Endodermal cell (in vitro differentiated cells): ENCODE measurements around the gene COL27A1. TPM values are rescaled to one million over a fixed set of nuclear protein-coding genes. Genes with fewer than 3 reads are reported as not detected.

ENCODE experiments used
- DNase-seq: peaks from one replicate; pipeline ENCODE4 v3.0.0-alpha.2; 2017
- H3K27ac ChIP-seq: 2 replicates; pipeline ENCODE4 v1.5.1; 2013; ENCODE audit warnings: mild to moderate bottlenecking, low read depth, low read length, moderate library complexity
- H3K27me3 ChIP-seq: 2 replicates; pipeline ENCODE4 v1.6.1; 2013; ENCODE audit warnings: mild to moderate bottlenecking, low read length, moderate library complexity; ENCODE audit not compliant: insufficient read depth, control insufficient read depth, poor library complexity, severe bottlenecking
- H3K36me3 ChIP-seq: 2 replicates; pipeline ENCODE4 v1.7.0; 2013; ENCODE audit warnings: mild to moderate bottlenecking, low read length, moderate library complexity; ENCODE audit not compliant: control insufficient read depth, insufficient read depth
- H3K4me1 ChIP-seq: one replicate; pipeline ENCODE4 v1.7.0; 2013; ENCODE audit warnings: low read length; ENCODE audit not compliant: control insufficient read depth, insufficient read depth
- H3K4me3 ChIP-seq: 2 replicates; pipeline ENCODE4 v1.5.1; 2013; ENCODE audit warnings: mild to moderate bottlenecking, low read length, moderate library complexity
- H3K9ac ChIP-seq: 2 replicates; pipeline ENCODE4 v1.6.1; 2013; ENCODE audit warnings: mild to moderate bottlenecking, low read length, moderate library complexity; ENCODE audit not compliant: poor library complexity, severe bottlenecking; ENCODE audit errors: extremely low read depth
- H3K9me3 ChIP-seq: 2 replicates; pipeline ENCODE4 v1.6.1; 2013; ENCODE audit warnings: mild to moderate bottlenecking, low read length, moderate library complexity; ENCODE audit not compliant: control insufficient read depth
- H3K27ac Mint-ChIP-seq: 2 replicates; pipeline ENCODE4 v1.8.0; 2020; ENCODE audit warnings: mixed read lengths
- H3K27me3 Mint-ChIP-seq: 2 replicates; pipeline ENCODE4 v1.8.0; 2021; ENCODE audit warnings: mild to moderate bottlenecking, mixed read lengths; ENCODE audit not compliant: insufficient read depth
- H3K36me3 Mint-ChIP-seq: 2 replicates; pipeline ENCODE4 v1.8.0; 2020; ENCODE audit warnings: low read depth, mixed read lengths
- H3K4me1 Mint-ChIP-seq: 2 replicates; pipeline ENCODE4 v1.8.0; 2020; ENCODE audit warnings: mixed read lengths
- H3K4me3 Mint-ChIP-seq: 2 replicates; pipeline ENCODE4 v1.8.0; 2020; ENCODE audit warnings: mild to moderate bottlenecking, moderate library complexity, mixed read lengths
- H3K9me3 Mint-ChIP-seq: 2 replicates; pipeline ENCODE4 v1.8.0; 2020; ENCODE audit warnings: mild to moderate bottlenecking, mixed read lengths
- WGBS, 2 experiments: methylation state at CpG; one replicate each; pipeline versions ENCODE4 v1.1.5 to v1.1.7; 2013; ENCODE audit warnings: missing lambda C conversion rate in 2 of 2, mixed read lengths in 1 of 2; ENCODE audit not compliant: insufficient coverage in 1 of 2, insufficient read length in 1 of 2; 5-methylcytosine and 5-hydroxymethylcytosine counted together
- total RNA-seq, 2 donors: library from RNA; stranded (reverse); fragmentation: NEBNext Ultra II Directional in 1 of 2; extraction: Animal tissue kit (Norgen Biotek cat#: 25700) in 1 of 2; gene quantifications; 2 replicates in 1 of 2; 3 replicates in 1 of 2; pipeline ENCODE4 v1.2.1, GENCODE V29; 2021
- TF ChIP-seq, protein P1 (sequence below): fragments of 200-600 bp; sonication (generic); conservative IDR thresholded peaks from 2 replicates; pipeline ENCODE4 v1.5.0; 2021; ENCODE audit warnings: antibody characterized with exemption, mild to moderate bottlenecking

The COL27A1 gene
- total RNA-seq, 2 donors from 2014 or later: 43.8 to 69.5 TPM

- H3K4me3 Mint-ChIP-seq: no peak overlapping the region
- peaks cover 2% of the 10 kb centered on the region for H3K9me3 Mint-ChIP-seq
- peaks cover 48% of the 10 kb centered on the region for H3K4me1 Mint-ChIP-seq
These were observed 6.2 kb downstream of the COL27A1 start for GRCh38 chr9:114161513-114161912.

DNA sequence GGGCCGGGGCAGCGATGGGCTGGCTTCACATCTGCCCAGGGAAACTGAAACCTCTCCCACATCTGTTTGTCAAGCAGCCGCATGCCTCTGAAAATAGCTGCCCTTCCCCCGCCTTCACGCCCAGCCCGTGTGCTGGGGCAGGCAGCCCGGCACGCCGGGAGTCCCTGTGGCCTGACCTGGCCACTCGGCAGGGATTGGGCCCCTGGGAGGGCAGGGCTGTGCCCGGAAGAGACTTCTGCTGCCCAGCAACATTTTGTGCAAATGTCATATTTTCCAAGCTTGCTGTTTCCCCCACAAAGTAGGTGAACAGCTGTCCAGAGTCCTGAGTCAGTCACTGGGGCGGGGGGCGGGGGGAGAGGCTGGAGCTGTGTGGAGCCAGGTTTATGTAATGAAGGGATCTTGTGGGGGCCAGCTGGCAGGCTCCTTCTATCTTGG is 8.2 kb downstream of the COL27A1 start:
- WGBS, 2 experiments: 50 to 51% methylated on average over 8 to 13 of the region's 13 CpGs
- Mint-ChIP-seq H3K36me3 (peaks cover 11% of the 10 kb centered on the region), H3K27me3 (no peaks in the 10 kb centered on the region), H3K4me3 (no peak overlapping the region), H3K27ac (no peak overlapping the region), H3K4me1 (peaks cover 37% of the 10 kb centered on the region), H3K9me3 (peaks cover 2% of the 10 kb centered on the region)
- Histone ChIP-seq H3K4me1 (peaks cover 23% of the 10 kb centered on the region), H3K36me3 (peaks cover 43% of the 10 kb centered on the region), H3K9ac (no peak overlapping the region), H3K27me3 (no peaks in the 10 kb centered on the region), H3K9me3 (no peaks in the 10 kb centered on the region), H3K27ac (no peak overlapping the region), H3K4me3 (no peak overlapping the region)
- TF ChIP-seq, protein P1, sequence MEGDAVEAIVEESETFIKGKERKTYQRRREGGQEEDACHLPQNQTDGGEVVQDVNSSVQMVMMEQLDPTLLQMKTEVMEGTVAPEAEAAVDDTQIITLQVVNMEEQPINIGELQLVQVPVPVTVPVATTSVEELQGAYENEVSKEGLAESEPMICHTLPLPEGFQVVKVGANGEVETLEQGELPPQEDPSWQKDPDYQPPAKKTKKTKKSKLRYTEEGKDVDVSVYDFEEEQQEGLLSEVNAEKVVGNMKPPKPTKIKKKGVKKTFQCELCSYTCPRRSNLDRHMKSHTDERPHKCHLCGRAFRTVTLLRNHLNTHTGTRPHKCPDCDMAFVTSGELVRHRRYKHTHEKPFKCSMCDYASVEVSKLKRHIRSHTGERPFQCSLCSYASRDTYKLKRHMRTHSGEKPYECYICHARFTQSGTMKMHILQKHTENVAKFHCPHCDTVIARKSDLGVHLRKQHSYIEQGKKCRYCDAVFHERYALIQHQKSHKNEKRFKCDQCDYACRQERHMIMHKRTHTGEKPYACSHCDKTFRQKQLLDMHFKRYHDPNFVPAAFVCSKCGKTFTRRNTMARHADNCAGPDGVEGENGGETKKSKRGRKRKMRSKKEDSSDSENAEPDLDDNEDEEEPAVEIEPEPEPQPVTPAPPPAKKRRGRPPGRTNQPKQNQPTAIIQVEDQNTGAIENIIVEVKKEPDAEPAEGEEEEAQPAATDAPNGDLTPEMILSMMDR: no peak
- peak; percentile 76 for DNase-seq

More at GRCh38 chr9:114161513-114161912, 6.2 kb downstream of the COL27A1 start:
- TF ChIP-seq, protein P1: no peak
- H3K27me3 ChIP-seq: no peaks in the 10 kb centered on the region
- H3K4me1 ChIP-seq: peaks cover 30% of the 10 kb centered on the region
- 90 to 91% methylated on average over 2 to 4 of the region's 4 CpGs for WGBS, 2 experiments
- Mint-ChIP-seq H3K36me3 (peaks cover 5% of the 10 kb centered on the region), H3K27ac (no peak overlapping the region), H3K27me3 (peaks cover 3% of the 10 kb centered on the region)
- no peak for DNase-seq
- no peaks in the 10 kb centered on the region for H3K9me3 ChIP-seq
- H3K27ac ChIP-seq: no peak overlapping the region
- peaks cover 26% of the 10 kb centered on the region for H3K36me3 ChIP-seq
- H3K4me3 ChIP-seq: no peak overlapping the region
- H3K9ac ChIP-seq: no peak overlapping the region

DNA sequence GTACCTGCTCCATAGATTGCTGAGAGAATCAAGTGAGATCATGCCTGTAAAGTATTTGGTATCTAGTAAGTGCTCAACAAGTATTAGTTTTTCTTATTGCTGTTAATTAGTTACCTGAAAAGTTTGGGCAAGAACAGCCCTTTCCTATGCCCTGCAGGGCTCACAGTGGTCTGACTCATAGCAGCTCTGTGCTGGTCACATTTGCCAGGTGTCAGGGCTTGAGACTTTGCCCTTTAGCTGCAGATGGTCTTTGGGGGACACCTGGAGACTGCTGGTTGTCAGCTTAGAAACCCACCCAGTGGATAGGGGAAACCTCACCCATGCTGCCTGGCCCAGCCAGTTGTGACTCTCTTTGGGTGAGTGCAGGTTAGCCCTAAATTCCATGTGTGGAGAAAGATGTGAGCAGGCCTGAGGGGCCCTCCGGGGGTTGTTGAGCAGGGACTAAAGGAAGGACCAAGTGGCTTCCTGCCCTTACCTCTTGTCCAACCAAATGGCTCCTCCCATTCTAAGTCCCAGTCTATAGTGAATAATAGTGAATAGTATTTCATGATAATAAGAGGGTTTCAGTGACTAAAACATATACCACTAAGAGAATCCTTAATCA is 9.0 kb downstream of the COL27A1 start:
- TF ChIP-seq, protein P1: no peak
- no peak for DNase-seq
- peaks cover 15% of the 10 kb centered on the region for H3K36me3 Mint-ChIP-seq
- H3K9me3 ChIP-seq: no peaks in the 10 kb centered on the region
- no peak overlapping the region for H3K9ac ChIP-seq
- H3K27ac Mint-ChIP-seq: no peak overlapping the region
- H3K4me1 ChIP-seq: peaks cover 18% of the 10 kb centered on the region
- H3K9me3 Mint-ChIP-seq: peaks cover 2% of the 10 kb centered on the region
- H3K4me3 ChIP-seq: no peak overlapping the region
- H3K4me1 Mint-ChIP-seq: peaks cover 30% of the 10 kb centered on the region
- no peak overlapping the region for H3K27ac ChIP-seq
- H3K27me3 Mint-ChIP-seq: no peaks in the 10 kb centered on the region
- H3K36me3 ChIP-seq: peaks cover 43% of the 10 kb centered on the region
- no peak overlapping the region for H3K4me3 Mint-ChIP-seq
- WGBS, 2 experiments: 100% methylated on average over 1 of the region's 1 CpG; no CpG with 5 or more reads in 1 of the 2 experiments
- no peaks in the 10 kb centered on the region for H3K27me3 ChIP-seq
